ENCODE data around the gene OAS2.

OAS2 gene

GRCh38 chr12:112996501-112996900 is 18.2 kb downstream of the OAS2 start:
- no peak for DNase-seq (ENCODE audit: low read depth)
- no peak overlapping the region for H3K4me3 ChIP-seq (ENCODE audit: low read length)
- no peak for TF ChIP-seq CTCF (conservative IDR thresholded peaks at IDR 0.05; ENCODE audit: low read length)

GRCh38 chr12:112997506-112997905 is 19.2 kb downstream of the OAS2 start:
- no peak for DNase-seq (ENCODE audit: low read depth)
- no peak for TF ChIP-seq CTCF (conservative IDR thresholded peaks at IDR 0.05; ENCODE audit: low read length)
- H3K4me3 ChIP-seq (ENCODE audit: low read length): no peak overlapping the region

- no peak for TF ChIP-seq CTCF (conservative IDR thresholded peaks at IDR 0.05; ENCODE audit: low read length)
- no peak overlapping the region for H3K4me3 ChIP-seq (ENCODE audit: low read length)
- DNase-seq (ENCODE audit: low read depth): no peak
These were observed 20.9 kb downstream of the OAS2 start for GRCh38 chr12:112998987-112999767.

GRCh38 chr12:113000433-113000832 is 22.1 kb downstream of the OAS2 start:
- no peak for TF ChIP-seq CTCF (conservative IDR thresholded peaks at IDR 0.05; ENCODE audit: low read length)
- no peak overlapping the region for H3K4me3 ChIP-seq (ENCODE audit: low read length)
- DNase-seq (ENCODE audit: low read depth): no peak

GRCh38 chr12:113002155-113002554 is 23.8 kb downstream of the OAS2 start:
- no peak for DNase-seq (ENCODE audit: low read depth)
- no peak overlapping the region for H3K4me3 ChIP-seq (ENCODE audit: low read length)
- no peak for TF ChIP-seq CTCF (conservative IDR thresholded peaks at IDR 0.05; ENCODE audit: low read length)

GRCh38 chr12:113002676-113003075 is 24.4 kb downstream of the OAS2 start:
- TF ChIP-seq CTCF (conservative IDR thresholded peaks at IDR 0.05; ENCODE audit: low read length): no peak
- no peak for DNase-seq (ENCODE audit: low read depth)
- no peak overlapping the region for H3K4me3 ChIP-seq (ENCODE audit: low read length)

GRCh38 chr12:113003636-113004035 is 25.3 kb downstream of the OAS2 start:
- no peak overlapping the region for H3K4me3 ChIP-seq (ENCODE audit: low read length)
- DNase-seq (ENCODE audit: low read depth): no peak
- no peak for TF ChIP-seq CTCF (conservative IDR thresholded peaks at IDR 0.05; ENCODE audit: low read length)
